NCI-H2227 (cell line): ENCODE data around the gene PPP1R9A.

Experiments used
- DNase-seq: peaks from one replicate; lab custom pipeline; 2025; ENCODE audit not compliant: unreplicated experiment; lab: John Stamatoyannopoulos, UW

PPP1R9A gene

DNA sequence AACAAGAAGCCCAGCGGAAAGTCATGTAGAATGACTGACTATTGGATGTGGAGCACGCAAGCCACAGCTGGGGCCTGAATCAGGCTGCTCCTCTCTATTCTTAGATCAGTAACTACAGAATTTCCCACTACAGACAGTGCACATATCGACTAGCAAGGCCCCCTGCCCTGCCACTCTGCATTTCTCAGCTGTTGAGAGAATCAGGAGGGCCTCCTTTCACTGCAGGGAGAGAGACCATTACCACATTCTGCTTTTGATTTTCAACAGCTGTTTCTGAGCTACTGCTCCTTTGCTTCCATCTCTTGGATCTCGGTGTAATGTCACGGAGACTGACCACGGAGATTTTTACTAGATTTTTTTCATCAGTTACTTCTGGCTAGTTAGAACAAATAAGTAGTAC, 343.2 kb downstream of the PPP1R9A start:
- peak; percentile 15 for DNase-seq

DNA sequence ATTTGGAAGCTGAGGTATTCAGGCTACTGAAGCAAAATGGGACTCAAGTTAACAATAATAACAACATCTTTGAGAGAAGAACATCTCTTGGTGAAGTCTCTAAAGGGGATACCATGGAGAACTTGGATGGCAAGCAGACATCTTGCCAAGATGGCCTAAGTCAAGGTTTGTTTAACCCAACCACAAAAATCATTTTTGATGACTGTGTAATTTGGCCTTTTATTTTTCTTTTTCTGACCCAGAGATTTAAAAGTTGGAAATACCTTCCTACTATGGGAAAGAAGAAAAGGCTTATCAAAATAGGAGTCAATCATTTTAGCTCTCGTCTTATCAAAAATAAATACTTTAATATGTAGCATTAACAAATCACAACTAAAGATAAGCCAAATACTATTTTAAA, 344.6 kb downstream of the PPP1R9A start:
- DNase-seq: no peak

DNA sequence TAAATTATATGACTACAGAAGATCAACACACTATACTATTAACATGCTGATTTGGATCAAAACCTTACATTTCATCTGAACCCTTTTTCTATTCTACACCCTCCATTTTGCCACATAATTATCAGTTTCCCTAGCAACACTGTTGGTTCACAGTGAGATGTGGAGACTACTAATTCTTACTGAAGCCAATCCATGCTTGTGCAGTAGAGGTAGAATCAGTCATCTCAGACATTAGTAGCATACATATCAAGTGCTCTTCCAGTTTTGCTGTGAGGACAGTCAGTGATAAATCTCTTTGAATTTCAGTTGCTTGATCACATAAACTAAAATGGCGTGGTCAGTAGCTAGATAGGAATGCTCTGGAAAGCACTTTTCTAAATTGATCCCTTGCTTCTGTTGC, 346.6 kb downstream of the PPP1R9A start:
- DNase-seq: peak; percentile 28

DNA sequence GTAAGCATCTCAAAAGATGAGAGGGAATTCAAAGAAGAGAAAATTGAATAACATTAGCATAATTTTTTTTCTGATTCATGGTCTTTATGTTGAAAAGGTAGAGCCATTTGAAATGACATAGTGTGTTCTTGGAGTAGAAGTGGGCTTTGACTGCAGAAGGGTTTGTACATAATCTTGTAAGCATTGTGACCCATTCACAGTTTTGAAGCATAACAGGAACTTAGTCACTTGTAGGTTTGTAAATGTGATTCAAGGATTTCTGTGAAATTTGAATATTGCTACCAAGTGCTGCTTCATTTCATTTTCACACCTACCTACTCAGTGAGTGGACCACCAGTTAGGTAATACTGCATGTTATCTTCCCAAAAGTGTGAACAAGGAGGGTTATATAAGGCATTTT, 348.3 kb downstream of the PPP1R9A start:
- DNase-seq: no peak

DNA sequence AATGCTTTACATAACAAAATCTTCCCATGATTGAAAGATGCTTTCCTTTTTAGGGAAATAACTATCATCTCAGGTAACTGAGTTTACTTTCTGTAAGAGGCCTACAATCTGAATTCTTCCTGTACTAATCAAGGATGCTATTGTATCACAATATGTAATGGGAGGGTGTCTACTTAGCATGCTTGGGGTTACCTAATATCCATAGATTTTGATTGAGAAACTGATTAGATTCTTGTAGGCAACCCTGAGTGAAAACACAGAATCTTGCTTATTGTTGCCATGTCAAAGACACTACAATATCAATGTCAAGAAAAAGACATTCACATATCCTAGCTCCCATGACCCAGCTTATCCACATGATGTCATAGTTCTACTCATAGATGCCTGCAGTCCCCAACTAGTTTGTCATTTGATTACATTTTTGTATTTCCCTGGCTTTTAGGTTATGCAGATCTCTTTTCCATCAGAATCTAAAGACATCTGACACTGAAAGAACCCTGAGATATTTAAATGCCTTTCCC, 354.6 kb downstream of the PPP1R9A start:
- DNase-seq: no peak

DNA sequence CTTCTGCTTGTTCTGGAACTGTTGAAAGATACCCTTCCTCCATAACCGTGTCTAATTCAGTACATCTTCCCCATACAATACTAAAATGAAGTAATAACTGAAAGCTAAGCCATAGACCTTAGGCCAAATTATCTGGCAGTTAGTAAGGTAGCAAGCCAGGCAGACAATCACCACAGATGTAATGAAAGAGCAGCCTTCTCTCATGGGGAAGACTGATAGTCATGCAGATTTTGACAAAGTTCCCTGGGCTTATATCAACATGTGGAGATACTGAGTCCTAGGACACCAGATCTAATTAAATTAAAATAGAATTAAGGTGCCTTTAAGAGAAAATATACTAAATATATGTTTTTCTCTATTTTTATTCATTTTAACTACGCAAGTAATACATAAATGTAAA, 355.5 kb downstream of the PPP1R9A start:
- DNase-seq: no peak

DNA sequence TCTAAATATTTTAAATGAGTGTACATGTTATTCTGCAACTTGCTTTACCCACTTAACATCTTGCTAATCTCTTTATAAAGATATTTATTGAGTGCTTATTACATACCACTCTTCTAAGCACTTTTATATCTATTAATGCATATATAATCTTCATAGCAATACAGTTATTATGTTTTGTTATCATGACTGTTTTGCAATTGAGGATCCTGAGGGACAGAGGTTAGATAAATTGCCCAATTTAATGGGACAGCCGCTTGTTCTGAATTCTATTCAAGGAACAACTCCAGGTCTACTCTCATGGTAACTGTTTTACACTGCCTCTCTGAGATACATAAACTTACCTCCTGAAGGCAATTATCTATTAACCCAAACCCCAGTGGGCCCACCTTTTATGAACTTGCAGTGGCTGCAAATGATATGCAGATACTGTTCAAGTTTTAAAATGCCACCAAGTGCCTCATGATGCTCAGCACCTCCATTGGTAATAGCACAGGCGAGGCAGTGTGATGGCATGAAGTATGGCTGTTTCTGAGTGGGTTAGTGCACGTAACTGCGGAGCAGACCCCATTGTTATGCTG, 356.5 kb downstream of the PPP1R9A start:
- DNase-seq: no peak

DNA sequence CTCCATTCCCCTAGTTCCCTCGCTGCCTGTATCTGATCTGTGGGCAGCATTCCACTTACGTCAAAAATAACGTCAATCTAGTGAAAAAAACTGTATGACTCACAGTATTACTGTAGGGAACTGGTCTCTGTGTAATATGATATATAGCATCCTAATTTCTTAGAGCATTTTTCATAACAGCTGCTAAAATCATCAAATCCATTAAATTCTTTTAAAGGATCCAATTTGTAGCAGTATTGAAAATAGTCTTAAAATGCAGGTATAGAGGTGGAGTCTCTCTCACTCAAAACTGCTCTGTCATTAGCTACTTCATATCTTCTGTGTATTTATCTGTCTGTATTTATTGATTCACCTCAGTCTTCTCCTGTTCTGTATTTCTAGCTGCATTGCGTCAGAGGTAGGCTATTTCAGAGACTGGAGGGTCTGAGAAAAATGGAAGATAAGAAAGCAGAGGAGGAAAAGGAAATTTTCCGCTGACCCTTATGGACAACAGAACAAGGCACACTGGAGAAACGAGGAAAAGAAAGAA, 357.0 kb downstream of the PPP1R9A start:
- peak; percentile 43 for DNase-seq

DNA sequence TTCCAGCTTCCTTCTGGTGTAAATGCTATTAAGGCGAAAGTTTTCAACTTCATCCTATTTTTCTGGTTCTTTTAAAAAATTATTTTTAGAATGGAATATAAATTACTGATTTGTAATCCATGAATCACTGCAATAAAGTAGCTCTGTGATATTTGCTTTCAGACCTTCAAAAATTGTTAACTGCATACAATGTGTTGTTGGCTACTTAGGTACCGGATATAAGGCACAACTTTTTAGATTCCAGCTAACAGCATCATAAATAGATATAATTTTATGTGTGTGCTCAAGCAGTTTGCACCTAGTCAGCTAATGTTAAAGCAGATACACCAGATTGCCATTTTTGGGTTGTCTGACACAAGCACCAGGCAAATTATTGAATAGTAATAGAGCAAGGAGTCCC, 358.2 kb downstream of the PPP1R9A start:
- DNase-seq: no peak

DNA sequence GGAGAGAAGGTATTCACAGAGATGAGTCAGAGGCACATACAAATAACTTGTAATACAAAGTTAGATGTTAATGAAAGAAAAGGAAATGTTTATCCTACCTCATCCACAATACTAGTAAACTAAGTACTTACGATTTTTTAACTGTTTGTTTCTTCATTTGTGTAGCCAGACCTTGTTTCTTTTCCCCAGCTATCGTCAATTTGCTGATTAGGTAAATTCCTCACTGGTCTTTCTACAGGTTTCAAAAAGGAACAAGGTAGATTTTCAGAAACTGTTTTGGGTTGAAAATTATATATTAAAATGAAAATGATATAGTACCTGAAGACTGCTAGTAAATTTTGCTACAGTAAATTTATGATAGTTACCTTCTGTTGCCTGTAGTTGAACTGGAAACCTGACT, 360.4 kb downstream of the PPP1R9A start:
- DNase-seq: no peak

DNA sequence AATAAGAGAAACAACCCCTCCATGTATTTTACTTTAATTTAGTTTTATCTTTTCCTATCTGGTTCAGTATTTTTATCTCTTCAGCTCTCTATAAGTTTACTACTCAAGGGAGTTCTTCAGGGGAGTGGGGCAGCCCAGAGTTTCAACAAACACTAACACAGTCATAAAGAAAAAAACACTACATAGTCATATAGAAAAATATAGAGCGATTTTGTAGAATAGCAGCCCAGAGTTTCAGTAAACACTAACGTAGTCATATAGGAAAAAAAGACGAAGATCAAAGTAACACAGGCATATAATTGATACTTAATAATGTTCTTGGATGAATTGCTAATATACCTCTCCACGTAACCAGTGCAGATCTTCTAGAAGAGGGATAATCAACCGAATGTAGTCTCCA, 362.2 kb downstream of the PPP1R9A start:
- DNase-seq: no peak

DNA sequence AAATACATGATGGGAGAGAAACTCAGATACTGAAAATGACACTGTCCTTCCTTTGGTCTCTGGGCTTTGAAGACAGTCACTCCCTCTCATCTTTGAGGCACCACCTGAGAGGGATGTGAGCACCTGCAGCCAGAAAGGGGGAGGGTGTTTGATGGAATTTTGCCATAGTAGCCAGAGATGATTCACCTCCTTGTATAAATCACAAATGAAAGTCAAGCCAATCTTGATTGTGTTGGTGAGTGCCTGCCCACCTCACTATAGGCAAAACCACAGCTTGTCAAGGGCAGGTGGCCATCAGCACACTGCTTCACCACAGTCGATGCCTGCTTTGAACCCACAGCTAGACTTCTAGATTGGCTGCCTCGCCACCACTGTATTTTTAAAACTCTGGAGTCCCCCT, 368.7 kb downstream of the PPP1R9A start:
- no peak for DNase-seq

DNA sequence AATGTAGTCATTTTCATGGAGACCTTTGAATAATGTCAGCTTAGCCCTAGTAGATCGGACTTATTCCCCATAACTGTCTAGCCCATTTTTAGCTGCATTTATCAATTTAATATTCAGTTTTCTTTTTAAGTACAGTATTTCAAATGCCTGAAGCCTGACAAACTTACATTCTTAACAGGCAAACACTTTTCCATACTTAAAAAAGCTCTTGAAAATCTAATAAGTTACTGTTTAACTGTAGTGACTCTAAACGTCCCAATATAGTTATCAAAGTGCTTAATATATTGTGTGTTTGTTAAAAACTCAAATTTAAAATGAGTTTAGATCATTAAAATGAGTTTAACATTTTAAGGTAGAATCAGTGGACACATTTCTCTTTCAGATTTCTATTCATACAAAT, 372.0 kb downstream of the PPP1R9A start:
- no peak for DNase-seq

DNA sequence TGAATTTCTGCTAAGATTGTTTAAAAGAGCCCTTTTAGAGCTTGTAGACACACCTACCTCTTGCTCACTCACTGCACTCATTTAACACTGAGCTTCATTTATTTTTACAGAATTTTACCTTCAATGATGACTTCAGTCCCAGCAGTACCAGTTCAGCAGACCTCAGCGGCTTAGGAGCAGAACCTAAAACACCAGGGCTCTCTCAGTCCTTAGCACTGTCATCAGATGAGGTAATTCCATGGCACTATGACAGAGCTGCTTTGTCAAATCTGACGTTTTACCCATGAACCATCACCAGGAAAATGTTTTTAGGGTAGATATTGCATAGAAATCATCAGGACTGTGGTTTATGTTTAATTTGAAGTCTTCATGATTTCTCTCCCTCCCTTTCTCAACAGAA, 378.7 kb downstream of the PPP1R9A start:
- DNase-seq: peak; percentile 30

DNA sequence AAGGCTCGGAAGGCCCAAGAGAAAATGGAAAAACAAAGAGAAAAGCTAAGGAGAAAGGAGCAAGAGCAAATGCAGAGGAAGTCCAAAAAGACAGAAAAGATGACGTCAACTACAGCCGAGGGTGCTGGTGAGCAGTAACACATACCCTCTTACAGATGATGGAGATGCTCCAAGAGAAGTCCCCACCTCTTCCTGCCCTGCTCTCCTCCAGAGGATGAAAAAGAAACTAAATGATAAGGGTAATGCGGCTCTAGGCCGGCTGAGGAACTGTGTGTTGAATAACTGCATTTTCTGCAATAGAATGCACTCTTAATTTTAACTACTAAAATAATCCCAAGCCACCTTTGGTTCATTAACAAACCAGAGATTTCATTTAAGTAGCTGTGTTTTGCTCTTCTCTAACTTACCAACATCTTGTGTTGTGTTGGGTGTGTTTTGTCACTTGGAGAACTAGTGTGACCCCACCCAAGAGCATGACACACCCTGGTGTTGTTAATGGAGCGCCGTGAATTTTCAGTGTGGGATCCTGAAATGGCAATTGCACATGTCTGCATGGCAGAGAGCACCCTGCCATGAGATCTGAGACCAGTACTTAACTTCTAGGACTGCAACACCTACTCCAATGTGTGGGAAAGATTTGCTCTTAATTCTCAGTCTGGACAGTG, 382.9 kb downstream of the PPP1R9A start:
- DNase-seq: no peak

DNA sequence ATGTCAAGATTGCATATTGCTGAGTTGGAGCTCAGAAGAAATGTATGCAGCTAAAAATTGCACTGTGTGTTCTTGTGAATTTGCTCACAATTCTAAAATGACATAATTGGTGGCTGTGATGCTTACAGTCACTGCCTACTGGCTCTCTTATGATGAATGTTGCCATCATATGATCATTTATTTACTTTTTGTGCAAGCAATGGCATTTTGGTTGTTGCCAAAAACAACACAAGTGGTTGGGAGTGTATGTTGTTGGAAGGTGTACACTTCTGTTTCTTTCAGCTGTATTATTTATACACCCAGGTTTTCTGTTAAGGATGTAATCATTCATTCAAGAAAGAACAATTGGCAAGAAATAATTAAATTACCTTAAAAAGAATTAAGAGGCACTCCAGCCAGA, 388.0 kb downstream of the PPP1R9A start:
- DNase-seq: no peak

DNA sequence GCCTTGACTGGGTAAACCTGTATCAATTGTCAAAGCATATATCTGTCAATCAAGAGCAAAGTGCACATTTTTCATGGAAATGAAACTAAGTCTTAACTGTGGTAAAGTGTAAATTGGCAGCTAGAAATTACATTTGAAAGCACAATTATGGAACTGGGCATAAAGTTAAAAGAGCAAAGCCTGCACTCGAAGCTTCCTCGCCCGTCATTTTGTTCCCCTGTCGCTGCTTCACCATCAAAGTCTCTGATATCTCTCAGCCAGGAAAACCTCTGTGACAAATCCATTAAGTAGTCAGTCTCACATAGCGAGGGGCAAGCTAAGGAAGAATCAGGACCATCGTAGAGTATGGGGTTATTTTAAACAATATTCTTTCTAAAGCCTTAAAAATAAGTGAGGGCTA, 389.1 kb downstream of the PPP1R9A start:
- no peak for DNase-seq

DNA sequence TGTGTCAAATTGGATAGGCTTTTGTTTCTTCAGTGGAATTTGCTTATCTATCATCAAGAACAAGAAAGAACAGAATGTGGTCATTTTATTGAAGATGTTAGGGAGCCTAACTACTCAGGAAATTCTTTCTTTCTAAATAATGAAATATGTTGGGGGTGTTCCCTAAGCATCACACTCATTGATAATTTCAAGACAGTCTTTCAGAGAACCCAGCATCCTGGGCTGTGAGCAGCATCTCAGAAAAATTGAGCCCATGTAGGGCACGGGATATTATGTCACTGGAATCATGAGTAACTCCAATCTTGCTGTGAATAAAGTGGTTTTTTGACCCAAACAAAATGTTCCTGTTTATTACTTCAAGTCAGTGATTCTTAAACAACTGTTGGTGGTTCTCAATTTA, 389.6 kb downstream of the PPP1R9A start:
- no peak for DNase-seq

DNA sequence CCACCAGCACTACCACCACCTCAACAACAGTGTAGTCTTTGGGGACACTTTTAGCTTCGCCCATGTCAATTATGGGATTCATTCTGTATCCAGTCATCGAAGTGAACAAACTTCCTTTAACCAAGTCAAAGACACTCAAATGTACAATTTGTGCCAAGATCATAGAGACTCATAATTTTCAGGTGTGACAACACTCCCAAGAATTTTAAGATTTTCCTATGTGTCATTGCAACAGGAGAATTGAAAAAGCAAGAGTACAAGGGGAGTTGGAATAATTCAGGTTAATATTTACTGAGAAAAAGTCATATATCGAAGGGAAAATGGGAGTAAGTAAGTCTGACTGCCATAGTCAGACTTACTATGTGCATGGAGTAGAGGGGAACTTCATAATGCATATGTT, 390.7 kb downstream of the PPP1R9A start:
- DNase-seq: no peak

DNA sequence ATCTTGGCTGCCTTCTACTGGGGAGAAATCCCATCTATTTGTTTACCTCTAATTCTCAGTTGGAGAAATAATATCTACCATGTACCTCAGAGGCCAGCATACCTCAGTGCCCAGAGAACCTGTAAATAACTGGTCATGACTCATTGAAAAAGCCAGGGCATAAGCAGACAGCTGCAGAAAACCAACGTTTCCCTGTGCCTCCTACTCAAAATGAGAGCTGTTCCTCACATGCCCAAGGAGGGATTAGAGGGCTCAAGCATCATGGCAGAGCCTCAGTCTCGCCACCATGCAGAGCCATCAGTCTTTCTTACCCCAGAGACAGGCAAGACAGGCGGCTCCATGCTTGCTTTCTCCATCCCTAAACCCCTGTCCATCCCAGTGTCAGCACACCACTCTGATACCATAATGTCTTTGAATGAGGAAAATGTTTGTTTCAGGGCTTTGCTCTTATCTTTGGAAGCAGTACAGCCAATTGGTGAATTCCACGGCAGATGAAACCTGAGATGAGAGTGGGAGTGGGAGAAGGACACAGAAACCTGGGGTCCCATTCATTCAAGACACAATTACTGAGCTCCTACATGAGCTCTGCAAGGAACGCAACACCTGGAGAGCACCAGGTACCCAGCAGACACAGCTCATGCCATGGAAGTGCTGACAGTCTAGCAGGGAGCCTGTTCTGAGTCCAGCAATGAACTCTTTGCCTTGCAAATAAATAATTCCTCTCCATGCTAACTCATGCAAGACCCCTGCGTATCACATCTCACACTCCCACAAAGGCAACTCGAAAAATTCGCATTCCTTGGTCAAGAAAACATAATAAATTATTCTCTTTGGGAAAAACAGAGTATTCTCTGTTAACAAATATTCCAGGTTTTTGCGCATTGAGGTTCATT, 395.9 kb downstream of the PPP1R9A start:
- DNase-seq: no peak

DNA sequence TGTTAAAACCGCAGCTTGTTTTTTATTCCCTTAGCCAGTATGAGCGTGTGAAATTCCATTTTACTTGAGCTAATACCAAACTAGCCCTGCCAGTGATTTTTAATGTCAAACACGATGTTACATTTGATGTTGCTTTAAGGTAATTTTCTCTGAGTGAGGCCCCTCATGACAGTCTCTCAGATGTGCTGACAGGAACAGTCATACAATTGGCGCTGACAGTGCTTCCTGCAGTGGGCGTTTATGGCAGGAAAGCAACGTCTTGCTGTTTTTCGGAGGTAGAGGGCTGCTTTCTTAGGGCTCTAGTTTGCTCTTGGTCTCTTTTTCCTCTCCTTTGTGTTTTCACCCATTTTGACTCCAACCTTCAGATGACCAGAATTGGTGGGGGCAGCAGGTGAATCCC, 397.6 kb downstream of the PPP1R9A start:
- peak; percentile 29 for DNase-seq

DNA sequence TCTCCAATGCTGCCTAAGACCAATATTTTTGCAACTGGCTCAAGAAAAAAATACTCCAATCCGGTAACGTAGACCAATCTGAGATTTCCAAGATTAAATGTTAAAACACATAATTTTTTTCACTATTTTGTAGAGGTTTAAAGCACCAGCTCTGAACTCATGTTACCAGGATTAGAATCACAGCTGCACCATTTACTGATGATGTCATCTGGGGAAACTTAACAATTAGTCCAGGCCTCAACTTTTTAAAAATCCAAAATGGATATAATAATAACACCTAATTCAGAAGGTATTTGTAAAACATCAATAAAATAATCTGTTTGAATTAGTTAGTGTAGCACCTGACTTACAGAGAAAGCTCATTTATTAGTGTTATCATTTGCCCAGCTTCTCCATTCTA, 402.6 kb downstream of the PPP1R9A start:
- no peak for DNase-seq
